ENCODE measurements around the gene FNDC11. TPM values are rescaled to one million over a fixed set of nuclear protein-coding genes. Genes with fewer than 3 reads are reported as not detected.

FNDC11 gene
- total and polyA plus RNA-seq, 2 donors (not counting 3 experiments of a cell fraction or from before 2014, with no cell fraction given): 0.71 to 1.9 TPM

- H2AFZ ChIP-seq (ENCODE audit: low read depth, low read length): no peak overlapping the region
- DNase-seq (ENCODE audit: low read depth, low spot score) (no peak), FAIRE-seq (no peak)
- dilution Hi-C loops (cut with MboI; ENCODE audit: extremely low pct_ligation_motif_present, low sequenced_read_pairs): no loop called here
- peaks cover 0 to 30% of the 10 kb centered on the region in 2 experiments for H3K36me3 ChIP-seq (ENCODE audit: control insufficient read depth in 2 of 2, extremely low read depth in 1 of 2, insufficient read depth in 2 of 2, low read length in 2 of 2)
- TF ChIP-seq GATA2 (IDR thresholded peaks at IDR 0.05; ENCODE audit: insufficient read depth, insufficient read length, low read depth, low read length) (no peak), JUN (IDR thresholded peaks at IDR 0.05; ENCODE audit: borderline replicate concordance, insufficient read depth, insufficient read length, low read depth) (no peak)
- no peak overlapping the region for H3K4me3 ChIP-seq (replicated peaks in 1 of 3; ENCODE audit: insufficient read depth in 1 of 3, low read depth in 1 of 3, low read length in 3 of 3)
- CTCF ChIA-PET: no interaction called here
- H3K27me3 ChIP-seq (ENCODE audit: control insufficient read depth in 2 of 2, insufficient read depth in 2 of 2, low read length in 2 of 2): no peaks in the 10 kb centered on the region
- H3K4me1 ChIP-seq (ENCODE audit: control insufficient read depth, extremely low read depth, insufficient read depth, low read length): no peaks in the 10 kb centered on the region
- H3K9ac ChIP-seq (replicated peaks; ENCODE audit: extremely low read depth, insufficient read depth, low read length): no peak overlapping the region
- intact Hi-C loops (cut with micrococcal nuclease): no loop called here
- no peaks in the 10 kb centered on the region for H3K9me1 ChIP-seq (replicated peaks; ENCODE audit: control insufficient read depth, extremely low read depth, insufficient read depth, low read length)
- POLR2A ChIA-PET: no interaction called here
- BruUV-seq (replicated peaks): no TSS peak
- H3K79me2 ChIP-seq (ENCODE audit: control insufficient read depth, insufficient read depth, low read length): no peaks in the 10 kb centered on the region
- no peak overlapping the region for H3K4me2 ChIP-seq (ENCODE audit: insufficient read depth, low read length)
- no peaks in the 10 kb centered on the region for H4K20me1 ChIP-seq (replicated peaks; ENCODE audit: control insufficient read depth, extremely low read depth, insufficient read depth, low read length)
- no peaks in the 10 kb centered on the region for H3K9me3 ChIP-seq (replicated peaks; ENCODE audit: control insufficient read depth, insufficient read depth, low read length)
- H3K27ac ChIP-seq (ENCODE audit: insufficient read depth, low read depth, low read length): no peak overlapping the region
Observed at GRCh38 chr20:63587256-63587655, 33.3 kb downstream of the FNDC11 start.

DNA sequence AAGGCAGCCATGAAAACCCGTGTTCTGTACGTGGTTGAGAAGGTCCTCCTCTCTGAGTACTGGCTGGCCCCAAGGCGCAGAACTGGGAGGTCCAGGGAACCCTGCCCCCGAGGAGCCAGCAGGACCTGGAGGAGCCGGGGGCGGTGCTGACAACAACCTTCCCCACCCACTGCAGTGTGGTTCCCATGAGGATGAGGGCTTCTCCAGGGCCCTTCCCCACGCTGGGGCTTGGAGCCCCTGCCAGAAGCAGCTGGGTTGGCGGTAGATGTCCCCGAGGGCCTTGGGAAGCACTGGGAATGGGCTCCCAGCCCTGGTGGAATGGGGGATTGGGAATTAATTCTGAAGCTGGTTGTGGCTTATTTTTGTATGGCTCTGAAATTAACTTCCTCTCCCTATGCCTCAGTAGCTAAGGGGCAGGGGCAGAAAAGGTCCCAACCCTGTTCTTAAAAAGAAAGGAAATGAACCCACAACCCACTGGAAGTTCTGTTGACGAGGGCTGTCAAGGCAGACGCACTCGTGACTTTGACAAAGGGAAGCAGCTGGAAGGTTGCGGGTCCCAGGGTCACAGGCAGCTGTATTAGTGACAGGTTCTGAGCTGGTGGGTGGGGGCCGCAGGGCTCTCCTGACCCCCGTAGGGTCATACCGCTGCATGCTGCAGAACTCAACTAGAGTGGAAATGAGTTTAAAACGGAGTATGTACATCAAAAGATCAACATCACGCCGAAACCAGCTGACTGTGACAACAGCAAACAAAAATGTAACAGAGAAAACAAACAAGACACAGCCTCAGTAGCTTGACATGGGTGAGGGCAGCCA, 34.0 kb downstream of the FNDC11 start:
- no peaks in the 10 kb centered on the region for H3K4me1 ChIP-seq (ENCODE audit: control insufficient read depth, extremely low read depth, insufficient read depth, low read length)
- FAIRE-seq: no peak

More for the DNA sequence above, 34.0 kb downstream of the FNDC11 start:
- H3K4me3 ChIP-seq (replicated peaks in 1 of 3; ENCODE audit: insufficient read depth in 1 of 3, low read depth in 1 of 3, low read length in 3 of 3): no peak overlapping the region
- dilution Hi-C loops (cut with MboI; ENCODE audit: extremely low pct_ligation_motif_present, low sequenced_read_pairs) (no loop called here), intact Hi-C loops (cut with micrococcal nuclease) (no loop called here)
- no peaks in the 10 kb centered on the region for H3K79me2 ChIP-seq (ENCODE audit: control insufficient read depth, insufficient read depth, low read length)
- H2AFZ ChIP-seq (ENCODE audit: low read depth, low read length): no peak overlapping the region
- H3K9ac ChIP-seq (replicated peaks; ENCODE audit: extremely low read depth, insufficient read depth, low read length): no peak overlapping the region
- ChIA-PET CTCF (interaction anchor here (0.9 kb wide), 1 partner anchor 21 kb away, joined by 3 read pairs; no protein-coding TSS in a partner anchor), POLR2A (interaction anchor here (0.7 kb wide), 1 partner anchor 14 kb away, joined by 4 read pairs; the partner anchor contains the start of gene HELZ2)
- no peak overlapping the region for H3K27ac ChIP-seq (ENCODE audit: insufficient read depth, low read depth, low read length)
- no peak for TF ChIP-seq EZH2 (IDR thresholded peaks at IDR 0.05; ENCODE audit: borderline replicate concordance, low read depth, low read length, severe bottlenecking)
- no peak for TF ChIP-seq FOS (IDR thresholded peaks at IDR 0.05; ENCODE audit: borderline replicate concordance, insufficient read depth, low read length)
- TF ChIP-seq GATA2 (IDR thresholded peaks at IDR 0.05; ENCODE audit: insufficient read depth, insufficient read length, low read depth, low read length): no peak
- no peak for TF ChIP-seq POLR2AphosphoS5 (IDR thresholded peaks at IDR 0.05; ENCODE audit: insufficient read depth, low read depth, low read length)
- peaks cover 0 to 34% of the 10 kb centered on the region in 2 experiments for H3K36me3 ChIP-seq (ENCODE audit: control insufficient read depth in 2 of 2, extremely low read depth in 1 of 2, insufficient read depth in 2 of 2, low read length in 2 of 2)
- no peak for DNase-seq (ENCODE audit: low read depth, low spot score)
- H3K27me3 ChIP-seq (ENCODE audit: control insufficient read depth in 2 of 2, insufficient read depth in 2 of 2, low read length in 2 of 2): no peaks in the 10 kb centered on the region
- no peaks in the 10 kb centered on the region for H3K9me1 ChIP-seq (replicated peaks; ENCODE audit: control insufficient read depth, extremely low read depth, insufficient read depth, low read length)
- H3K4me2 ChIP-seq (ENCODE audit: insufficient read depth, low read length): no peak overlapping the region
- no peaks in the 10 kb centered on the region for H3K9me3 ChIP-seq (replicated peaks; ENCODE audit: control insufficient read depth, insufficient read depth, low read length)
- TSS peak; percentile 32 for BruUV-seq (replicated peaks)
- H4K20me1 ChIP-seq (replicated peaks; ENCODE audit: control insufficient read depth, extremely low read depth, insufficient read depth, low read length): no peaks in the 10 kb centered on the region

All from endothelial cell of umbilical vein (primary cell).